ENCODE measurements around the gene HSD17B4. TPM values are rescaled to one million over a fixed set of nuclear protein-coding genes. Genes with fewer than 3 reads are reported as not detected.

The HSD17B4 gene
- total RNA-seq, 1 donor from 2014 or later, result 203 TPM

Small RNA genes lying within 50 kb of the gene (small RNA-seq; reads per million reads assigned to genes)
- gene RNA5SP190, result not detected

Other genes starting within 250 kb of the HSD17B4 start
- 5.0 TPM for gene TNFAIP8, start 96.5 kb upstream of the HSD17B4 start, total RNA-seq
- not detected for gene FAM170A, start 177.1 kb downstream of the HSD17B4 start, total RNA-seq

Measured in occipital lobe (tissue), 2 donors.